UCSD-AML1 (cell line): ENCODE results near the gene MCCC1.
"Not testable (repeated sequence)": the region's sequence is repeated elsewhere in the genome, so short reads cannot be mapped to it uniquely, and the experiment has no call there.

Source experiments
- DNase-seq: peaks from one replicate; lab custom pipeline; 2025; ENCODE audit not compliant: unreplicated experiment; lab: John Stamatoyannopoulos, UW

The MCCC1 gene

DNA sequence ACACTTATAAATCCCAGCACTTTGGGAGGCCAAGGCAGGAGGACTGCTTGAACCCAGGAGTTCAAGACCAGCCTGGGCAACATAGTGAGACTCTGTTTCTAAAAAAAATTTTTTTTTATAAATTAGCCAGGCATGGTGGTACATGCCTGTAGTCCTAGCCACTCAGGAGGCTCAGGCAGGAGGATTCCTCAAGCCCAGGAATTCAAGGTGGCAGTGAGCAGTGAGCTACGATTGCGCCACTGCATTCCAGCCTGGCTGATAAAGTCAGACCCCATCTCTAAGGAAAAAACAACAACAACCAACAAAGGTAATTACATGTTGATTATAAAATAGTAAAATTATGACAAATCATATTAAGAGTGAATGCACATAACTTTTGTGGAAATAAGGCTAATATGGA is 40.9 kb downstream of the MCCC1 start:
- DNase-seq = no peak

DNA sequence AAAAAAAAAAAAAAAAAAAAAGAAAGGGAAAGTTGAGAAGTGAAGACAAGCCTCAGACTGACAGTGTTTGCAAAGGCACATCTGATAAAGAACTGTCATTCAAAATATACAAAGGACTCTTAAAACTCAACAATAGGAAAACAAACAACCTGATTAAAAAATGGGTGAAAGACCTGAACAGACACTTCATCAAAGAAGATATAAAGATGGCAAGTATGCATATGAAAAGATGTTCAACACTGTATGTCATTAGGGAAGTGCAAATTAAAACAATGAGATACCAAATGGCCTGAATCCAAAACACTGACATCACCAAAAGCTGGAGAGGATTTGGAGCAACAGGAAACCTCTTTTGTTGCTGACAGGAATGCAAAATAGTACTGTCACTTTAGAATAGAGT is 48.6 kb downstream of the MCCC1 start:
- no peak for DNase-seq

DNA sequence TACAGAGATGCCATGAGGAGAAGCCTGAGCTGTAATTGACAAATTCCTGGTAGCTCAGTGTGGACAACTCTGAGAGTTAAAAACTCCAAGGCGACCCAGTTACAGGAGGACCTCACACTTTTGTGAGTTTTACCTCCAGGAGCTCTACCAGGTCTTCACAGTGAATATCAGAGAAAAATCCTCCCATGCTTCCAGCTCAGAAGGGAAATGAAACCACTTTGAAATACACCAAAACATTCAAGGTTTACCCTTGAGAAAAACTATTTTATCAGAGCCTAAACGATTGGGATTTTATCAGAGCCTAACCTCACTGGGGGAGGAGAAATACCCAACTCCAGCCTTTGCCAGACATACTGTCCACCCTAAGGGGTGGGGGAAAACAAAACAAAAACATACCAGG is 52.4 kb downstream of the MCCC1 start:
- DNase-seq = no peak

DNA sequence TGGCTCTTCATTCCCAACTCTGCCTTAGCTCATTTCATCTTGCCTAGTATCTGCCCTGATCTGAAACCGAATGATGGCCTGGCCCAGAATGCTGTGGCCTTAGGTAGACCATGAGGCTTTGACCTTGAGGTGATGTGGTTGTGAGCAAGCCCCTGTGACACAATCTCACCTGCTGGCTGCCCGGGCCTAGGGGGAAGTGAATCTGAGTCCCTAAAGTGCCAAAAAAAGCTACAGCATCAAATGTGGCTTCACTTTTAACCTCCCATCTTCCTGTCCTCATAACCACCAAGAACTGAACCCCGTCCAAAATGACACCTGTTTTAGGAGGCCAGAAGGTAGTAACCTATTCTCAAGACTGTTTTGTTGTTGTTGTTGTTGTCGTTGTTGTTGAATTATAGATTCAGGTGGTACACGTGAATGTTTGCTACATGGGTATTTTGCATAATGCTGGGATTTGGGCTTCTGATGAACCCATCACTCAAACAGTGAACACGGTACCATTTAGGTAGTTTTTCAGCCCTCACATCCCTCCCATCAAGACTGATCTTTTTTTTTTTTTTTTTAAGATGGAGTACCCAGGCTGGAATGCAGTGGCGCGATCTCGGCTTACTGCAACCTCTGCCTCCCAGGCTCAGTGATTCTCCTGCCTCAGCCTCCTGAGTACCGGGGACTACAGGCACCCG is 54.6 kb downstream of the MCCC1 start:
- no peak for DNase-seq

DNA sequence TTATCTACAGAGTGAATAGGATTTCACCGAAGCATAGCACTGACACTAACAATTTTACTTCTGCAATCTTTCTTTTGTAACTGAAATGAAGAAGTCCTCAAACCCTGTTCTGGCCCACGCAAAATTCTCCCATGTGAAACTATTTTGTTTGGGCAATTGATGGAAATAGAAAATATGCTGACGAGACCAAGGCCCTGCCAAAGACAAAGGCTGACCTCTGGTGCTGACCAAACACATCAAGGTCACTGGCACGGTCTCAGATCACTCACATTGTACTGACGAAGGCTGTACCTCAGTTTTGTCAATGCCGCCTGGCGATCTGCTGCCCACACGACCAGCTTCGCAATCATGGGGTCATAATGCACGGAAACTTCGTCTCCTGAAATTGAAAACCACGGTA is 60.5 kb downstream of the MCCC1 start:
- DNase-seq = no peak

DNA sequence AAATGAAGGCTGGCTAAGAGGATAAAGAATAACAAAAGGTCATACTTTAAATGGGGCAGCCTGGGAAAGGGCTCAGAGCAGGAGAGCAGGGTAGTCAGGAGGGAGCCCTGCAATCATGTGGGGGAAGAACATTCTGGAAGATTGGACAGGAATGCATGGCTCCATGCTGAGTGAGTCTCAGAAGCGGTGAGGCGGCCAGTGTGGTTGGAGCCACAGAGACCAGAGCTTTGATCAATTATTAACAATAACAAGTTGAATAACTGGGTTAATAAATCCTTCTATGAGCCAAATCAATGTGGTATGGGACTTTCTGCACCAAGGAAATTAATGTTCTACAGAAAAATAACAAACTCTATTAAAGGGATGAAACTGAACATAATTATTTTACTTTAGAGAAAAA is 61.1 kb downstream of the MCCC1 start:
- no peak for DNase-seq

DNA sequence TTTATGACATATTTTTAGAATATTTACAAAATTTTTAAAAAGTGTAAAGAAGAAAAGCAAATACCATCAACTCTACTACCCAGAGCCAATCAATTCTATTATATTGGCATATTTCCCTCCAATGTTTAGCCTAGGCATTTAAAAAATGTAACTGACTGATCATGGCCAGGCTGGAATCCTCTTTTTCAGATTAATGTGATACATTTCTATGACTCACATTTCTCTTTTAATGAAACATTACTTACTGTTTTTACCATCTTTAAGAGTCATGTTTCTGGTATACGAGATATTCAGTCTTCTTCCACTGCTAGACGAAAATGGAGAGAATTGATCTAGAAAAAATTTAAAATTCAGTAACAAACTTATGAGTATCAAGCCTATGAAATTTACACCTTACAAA is 65.5 kb downstream of the MCCC1 start:
- no peak for DNase-seq

DNA sequence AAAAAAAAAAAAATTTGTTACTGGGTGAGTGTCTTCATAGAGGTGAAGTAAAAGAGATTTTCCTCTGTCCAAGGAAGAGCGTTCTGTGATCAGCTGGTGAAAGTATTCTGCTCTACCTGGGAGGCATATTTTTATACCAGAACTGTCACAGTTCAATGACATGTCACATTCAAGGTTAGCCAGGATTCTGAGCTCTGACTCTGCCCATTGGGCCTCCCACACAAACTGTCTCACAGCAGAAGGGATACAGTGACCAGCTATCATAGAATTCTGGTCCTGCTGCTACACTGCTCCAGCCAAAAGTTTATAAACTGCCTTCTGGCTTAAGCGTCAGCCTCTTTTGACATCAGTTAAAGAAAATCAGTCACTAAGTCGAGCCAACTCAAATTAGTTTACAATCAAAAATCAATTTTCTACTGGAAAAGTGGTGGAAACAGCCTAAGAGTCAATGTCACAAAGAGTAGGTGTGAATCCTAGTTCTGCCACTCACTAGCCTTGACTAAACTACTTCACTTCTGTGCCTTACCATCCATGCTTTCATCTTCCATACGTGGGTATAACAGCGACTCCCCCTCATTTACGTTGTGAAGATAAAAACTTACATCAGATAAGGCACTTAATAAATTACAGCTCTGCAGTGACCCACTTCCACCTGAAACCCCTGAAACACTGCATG is 66.3 kb downstream of the MCCC1 start:
- no peak for DNase-seq

DNA sequence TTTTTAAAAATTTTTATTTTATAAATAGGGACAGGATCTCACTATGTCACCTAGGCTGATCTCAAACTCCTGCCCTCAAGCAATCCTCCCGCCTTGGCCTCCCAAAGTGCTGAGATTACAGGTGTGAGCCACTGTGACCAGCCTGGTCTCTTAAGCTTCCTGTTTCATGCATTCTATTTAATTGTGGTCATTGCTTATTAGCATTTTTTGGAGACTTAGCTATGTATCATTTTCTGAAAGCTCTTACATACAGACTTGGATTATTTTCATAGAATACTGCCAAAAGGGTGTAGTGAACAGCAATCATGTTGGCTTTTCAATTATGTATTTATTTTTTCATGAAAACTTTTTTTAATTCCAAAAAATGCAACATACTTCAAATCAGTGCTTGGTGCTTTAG is 67.5 kb downstream of the MCCC1 start:
- no peak for DNase-seq

DNA sequence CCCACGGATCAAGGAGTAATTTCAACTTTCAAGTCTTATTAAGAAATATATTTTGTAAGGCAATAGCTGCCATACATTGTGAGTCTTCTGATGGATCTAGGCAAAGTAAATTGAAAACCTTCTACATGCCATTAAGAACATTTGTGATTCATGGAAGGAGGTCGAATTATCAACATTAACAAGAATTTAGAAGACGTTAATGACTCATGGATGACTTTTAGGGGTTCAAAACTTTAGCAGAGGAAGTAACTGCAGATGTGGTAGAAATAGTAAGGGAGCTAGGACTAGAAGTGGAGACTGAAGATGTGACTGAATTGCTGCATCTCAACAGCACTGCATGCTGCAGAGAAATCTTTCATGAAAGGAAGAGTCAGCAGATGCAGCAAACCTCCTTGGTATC is 70.9 kb downstream of the MCCC1 start:
- no peak for DNase-seq

DNA sequence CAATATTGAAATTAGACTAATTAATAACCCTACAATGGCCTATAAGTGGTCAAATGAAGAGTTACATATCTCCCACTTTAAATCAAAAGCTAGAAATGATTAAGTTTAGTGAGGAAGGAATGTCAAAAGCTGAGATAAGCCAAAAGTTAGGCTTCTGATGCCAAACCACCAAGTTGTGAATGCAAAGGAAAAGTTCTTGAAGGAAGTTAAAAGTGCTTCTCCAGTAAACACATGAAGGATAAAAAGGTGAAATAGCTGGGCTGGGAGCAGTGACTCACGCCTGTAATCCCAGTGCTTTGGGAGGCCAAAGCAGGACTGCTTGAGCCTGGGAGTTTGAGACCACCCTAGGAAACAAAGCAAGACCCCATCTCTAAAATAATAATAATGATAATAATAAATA is 72.0 kb downstream of the MCCC1 start:
- no peak for DNase-seq

DNA sequence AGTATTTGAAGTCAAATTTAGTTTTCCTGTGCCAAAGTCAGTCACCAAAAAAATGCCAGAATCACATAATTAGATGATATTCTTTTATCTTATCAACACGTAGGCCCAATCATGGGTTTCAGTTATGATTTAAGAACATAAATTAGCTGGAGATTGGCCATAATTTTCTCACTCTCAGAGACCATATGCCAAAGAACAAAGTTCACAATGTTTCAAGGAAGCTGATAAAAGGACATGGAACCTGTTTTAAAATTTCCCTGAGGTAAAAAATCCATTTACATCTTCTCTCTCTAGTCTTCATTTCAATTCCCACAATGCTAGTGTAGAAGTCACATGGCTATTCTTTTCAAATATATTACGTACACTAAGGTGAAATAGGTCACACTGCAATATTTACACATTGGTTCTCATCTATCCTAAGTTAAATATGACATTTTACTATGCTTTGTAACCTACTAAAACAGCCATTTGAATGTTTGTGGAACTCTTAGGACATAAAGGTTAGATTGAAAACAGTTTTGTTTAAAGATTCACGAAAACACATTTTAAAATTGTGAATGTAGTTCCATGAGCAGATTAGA is 76.3 kb downstream of the MCCC1 start:
- DNase-seq = no peak

DNA sequence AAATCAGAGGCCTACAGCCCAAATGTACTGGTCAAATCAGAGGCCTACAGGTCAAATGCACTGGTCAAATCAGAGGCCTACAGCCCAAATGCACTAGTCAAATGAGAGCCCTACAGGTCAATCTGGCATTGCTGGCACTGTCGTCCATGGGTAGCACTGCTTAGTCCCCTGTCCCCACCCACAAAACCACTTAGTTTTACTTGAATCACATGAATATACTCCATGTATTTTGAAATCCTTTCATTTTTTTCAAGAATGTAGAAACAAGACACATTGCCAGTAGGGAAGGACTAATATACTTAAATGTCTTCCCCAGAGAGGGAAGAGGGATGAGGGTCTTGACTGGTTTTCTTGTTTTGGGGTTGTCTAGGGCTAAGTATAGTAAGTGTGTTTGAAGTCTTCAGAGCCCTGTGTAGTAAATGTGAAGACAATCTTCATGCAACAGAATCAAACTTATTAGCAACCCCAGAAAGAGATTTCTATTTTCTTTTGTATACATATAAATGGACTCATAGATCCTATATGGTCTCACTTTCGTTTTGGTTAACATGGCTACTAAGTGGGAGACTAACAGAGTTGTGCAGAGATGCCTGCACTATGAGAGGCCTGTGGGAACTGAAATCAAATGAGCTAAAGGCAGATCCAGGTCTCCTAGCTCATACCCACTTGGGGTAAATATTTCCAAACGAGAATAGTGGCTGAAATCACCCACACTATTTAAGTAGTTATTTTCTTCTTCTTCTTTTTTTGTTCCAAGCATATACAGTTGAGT is 80.7 kb downstream of the MCCC1 start:
- no peak for DNase-seq

DNA sequence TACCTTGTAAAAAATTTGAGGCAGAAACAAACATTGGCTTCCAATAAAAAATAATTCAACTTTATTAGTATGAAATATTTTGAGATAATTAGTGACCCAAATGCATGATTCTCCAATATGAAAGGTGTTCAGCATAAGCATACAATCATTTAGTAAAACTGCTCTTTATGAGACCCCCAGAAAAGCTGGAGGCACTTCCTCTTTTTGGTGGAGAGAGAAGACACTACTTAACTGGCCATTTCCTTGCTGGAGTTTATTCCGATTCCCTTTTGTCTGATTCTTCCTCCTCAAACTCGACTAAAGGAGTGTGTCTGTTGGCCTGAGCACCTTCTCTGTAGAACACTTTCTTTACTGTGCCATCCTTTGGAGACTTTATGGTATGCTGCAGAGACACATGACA is 84.1 kb downstream of the MCCC1 start:
- DNase-seq = no peak

DNA sequence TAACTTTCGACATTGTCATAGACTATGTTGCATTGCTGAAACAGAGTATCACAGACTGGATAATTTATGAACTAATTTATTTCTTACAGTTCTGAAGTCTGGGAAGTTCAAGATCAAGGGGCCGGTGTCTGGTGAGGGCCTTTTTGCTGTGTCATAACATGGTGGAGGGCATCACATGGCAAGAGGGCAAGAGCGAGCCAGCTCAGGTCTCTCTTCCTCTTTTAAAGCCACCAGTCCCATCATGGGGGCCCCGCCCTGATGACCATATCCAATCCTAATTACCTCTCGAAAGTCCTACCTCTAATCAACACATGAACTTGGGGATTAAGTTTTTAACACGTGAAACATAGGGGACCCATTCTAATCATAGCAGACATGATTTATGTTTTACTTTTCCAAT is 85.4 kb downstream of the MCCC1 start:
- DNase-seq = no peak

DNA sequence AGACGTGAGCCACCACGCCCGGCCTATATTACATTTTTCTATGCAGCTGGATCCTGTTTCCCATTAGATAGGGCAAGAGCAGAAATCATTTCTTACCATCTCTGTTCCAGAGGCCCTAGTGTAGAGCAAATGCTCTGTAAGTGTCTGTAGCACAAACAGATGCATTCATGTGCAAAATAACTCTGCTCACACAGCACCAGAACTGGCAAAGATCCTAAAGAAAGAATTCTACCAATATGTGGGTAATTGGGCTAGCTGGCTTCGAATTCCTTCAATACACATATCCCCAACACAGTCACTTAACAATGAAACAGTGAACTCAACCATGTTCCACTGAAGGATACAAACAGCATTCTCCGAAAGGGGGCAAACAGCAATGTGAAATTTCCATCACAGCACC is 86.2 kb downstream of the MCCC1 start:
- no peak for DNase-seq

DNA sequence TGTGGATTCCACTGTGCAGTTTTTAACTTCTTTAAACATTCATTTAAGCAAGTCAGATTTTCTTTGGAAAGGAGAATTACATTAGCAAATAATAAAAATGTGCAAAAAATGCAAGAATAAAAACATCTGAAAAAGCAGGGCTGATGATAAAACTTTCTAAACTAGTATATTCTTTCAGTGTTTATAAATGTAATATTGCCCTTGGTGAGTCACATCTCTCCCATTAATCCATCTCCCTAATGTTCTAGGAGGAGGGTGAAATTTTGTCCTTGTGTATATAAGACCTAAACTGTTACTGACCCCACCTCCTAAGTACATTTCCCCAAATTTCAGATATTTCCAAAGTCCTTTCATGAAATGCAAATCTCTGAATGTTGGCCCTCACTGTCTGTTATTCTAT is 90.5 kb downstream of the MCCC1 start:
- no peak for DNase-seq

DNA sequence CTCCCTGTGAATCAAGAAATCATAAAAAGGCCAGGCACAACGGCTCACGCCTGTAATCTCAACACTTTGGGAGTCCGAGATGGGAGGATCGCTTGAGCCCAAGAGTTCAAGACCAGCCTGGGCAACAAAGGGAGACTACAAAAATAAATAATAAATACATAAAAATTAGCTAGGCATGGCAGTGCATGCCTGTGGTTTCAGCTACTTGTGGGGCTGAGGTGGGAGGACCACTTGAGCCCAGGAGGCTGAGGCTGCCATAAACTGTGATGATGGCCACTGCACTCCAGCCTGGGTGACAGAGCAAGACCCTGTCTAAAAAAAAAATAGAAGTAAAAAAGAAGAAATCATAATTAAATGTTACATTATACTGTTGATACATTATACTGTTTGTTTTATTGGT is 91.0 kb downstream of the MCCC1 start:
- no peak for DNase-seq

DNA sequence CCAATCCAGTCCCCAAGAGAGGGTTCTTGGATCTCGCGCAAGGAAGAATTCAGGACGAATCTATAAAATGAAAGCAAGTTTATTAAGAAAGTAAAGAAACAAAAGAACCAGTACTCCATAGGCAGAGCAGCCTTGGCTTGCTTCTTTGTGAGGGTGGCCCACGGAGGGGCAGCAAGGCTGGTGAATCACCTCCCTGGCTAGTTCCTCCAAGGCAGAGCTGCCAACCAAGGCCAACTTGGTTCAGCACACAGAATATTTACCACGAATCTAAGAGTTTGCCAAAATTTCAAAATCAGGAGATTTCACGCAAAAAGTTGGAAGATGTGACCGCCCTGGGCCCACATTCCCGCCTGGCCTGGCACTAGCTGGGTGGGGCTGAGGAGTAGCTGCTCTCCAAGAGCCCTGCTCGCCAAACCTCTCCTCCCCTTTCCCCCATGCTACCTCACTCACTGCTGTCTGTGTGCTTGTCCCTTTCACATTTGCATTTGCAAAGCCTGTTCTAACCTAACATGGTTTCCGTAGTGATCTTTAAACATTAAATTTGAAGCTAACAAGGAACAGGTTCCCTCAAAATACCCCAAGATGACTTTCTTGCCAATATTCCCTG is 92.8 kb downstream of the MCCC1 start:
- no peak for DNase-seq

DNA sequence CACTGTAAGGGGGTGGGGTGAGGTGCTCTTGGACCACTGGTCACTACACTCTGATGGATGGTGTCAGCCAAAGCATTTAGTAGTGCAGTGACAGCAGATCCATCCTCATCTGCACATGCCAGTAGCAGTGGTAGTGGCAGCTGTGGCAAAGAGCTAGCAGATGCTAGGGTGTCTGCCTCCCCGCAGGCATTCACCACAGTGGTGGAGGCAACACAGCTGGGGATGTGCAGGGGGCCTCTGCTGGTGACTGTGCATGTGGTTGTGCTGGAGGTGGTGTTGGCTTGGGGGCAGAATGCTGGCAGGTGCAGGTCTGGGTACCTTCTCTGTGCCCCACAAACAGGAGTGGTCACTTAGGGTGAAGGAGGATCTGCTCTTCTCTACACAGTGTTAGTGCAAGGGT is 99.5 kb downstream of the MCCC1 start:
- DNase-seq = no peak

DNA sequence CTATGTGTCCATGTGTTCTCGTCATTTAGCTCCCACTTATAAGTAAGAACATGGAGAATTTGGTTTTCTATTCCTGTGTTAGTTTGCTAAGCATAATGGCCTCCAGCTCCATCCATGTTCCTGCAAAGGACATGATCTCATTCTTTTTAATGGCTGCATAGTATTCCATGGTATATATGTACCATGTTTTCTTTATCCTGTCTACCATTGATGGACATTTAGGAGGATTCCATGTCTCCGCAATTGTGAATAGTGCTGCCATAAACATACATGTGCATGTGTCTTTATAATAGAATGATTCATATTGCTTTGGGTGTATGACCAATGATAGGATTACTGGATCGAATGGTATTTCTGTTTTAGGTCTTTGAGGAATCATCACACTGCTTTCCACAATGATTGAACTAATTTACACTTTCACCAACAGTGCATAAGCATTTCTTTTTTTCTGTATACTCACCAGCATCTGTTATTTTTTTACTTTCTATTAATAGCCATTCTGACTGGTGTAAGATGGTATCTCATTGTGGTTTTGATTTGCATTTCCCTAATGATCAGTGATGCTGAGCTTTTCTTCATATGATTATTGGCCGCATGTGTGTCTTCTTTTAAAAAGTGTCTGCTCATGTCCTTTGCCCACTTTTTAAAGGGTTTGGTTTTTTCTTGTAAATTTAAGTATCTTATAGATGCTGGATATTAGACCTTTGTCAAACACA is 105.7 kb downstream of the MCCC1 start:
- not testable (repeated sequence) for DNase-seq
